K562 (cell line): ENCODE data around the gene CCNK. TPM values are rescaled to one million over a fixed set of nuclear protein-coding genes. Genes with fewer than 3 reads are reported as not detected.

Source experiments
- CBX1 ChIP-seq: sonication (generic); IDR thresholded peaks from 2 replicates; pipeline ENCODE4 v1.6.1; 2016; ENCODE audit warnings: antibody characterized with exemption, low read depth, mild to moderate bottlenecking
- HNRNPH1 ChIP-seq: fragments of 200-400 bp; formaldehyde crosslinking; optimal IDR thresholded peaks from 2 replicates; pipeline ENCODE3; 2017; ENCODE audit warnings: low read depth, mild to moderate bottlenecking, low read length, moderate library complexity
- KLF1 ChIP-seq: fragments of 450-650 bp; IDR thresholded peaks from 2 replicates; pipeline ENCODE4 v1.6.1; 2016; ENCODE audit warnings: missing genetic modification characterization, missing compliant biosample characterization
- PURB ChIP-seq: sonication (generic); formaldehyde crosslinking; IDR thresholded peaks from 2 replicates; pipeline ENCODE4 v1.9.0; 2021; ENCODE audit warnings: low read depth, mild to moderate bottlenecking, missing genetic modification reagents
- RBFOX2 ChIP-seq: fragments of 200-400 bp; formaldehyde crosslinking; IDR thresholded peaks from 2 replicates; pipeline ENCODE4 v1.6.1; 2017; ENCODE audit warnings: low read depth, mild to moderate bottlenecking, low read length, moderate library complexity
- polyA plus RNA-seq, 8 experiments: library from polyadenylated mRNA; depleted of rRNA in 4 of 8; stranded (reverse) in 5 of 8; unstranded in 3 of 8; fragments of >200 nt; fragmentation: Nextera tagmentation in 2 of 8; fragmentation: Illumina TruSeq in 1 of 8; extraction: Ambion mirVana in 2 of 8; extraction: Trizol in 1 of 8; gene quantifications; 2 replicates each; pipeline versions ENCODE4 v1.2.1 to v1.2.3, GENCODE V29; 2011 to 2014; ENCODE audit warnings: inconsistent platforms in 1 of 8, missing spikeins in 1 of 8
- total RNA-seq, 7 experiments: library from RNA; depleted of rRNA in 6 of 7; stranded (reverse); fragments of >200 nt in 6 of 7; fragmentation: Illumina TruSeq in 2 of 7; extraction: Trizol in 2 of 7; gene quantifications; 2 replicates each; pipeline versions ENCODE4 v1.2.1 to v1.2.3, GENCODE V29; 2011 to 2021; ENCODE audit warnings: low replicate concordance in 1 of 7
- TF ChIP-seq, protein P1 (sequence below): fragments of 450-650 bp; formaldehyde crosslinking; IDR thresholded peaks from 2 replicates; pipeline ENCODE4 v1.4.0; 2022; ENCODE audit warnings: mild to moderate bottlenecking, moderate library complexity
- TF ChIP-seq, protein P2 (sequence below): fragments of 250-450 bp; sonication (Bioruptor Pico); IDR thresholded peaks from 2 replicates; pipeline ENCODE4 v1.5.0; 2021; ENCODE audit warnings: mild to moderate bottlenecking, borderline replicate concordance

The CCNK gene
- total and polyA plus RNA-seq, 9 of the 15 experiments (the other 6 are each of a cell fraction or from before 2014, with no cell fraction given) = 5.8 to 84.2 (median 16.4) TPM

DNA sequence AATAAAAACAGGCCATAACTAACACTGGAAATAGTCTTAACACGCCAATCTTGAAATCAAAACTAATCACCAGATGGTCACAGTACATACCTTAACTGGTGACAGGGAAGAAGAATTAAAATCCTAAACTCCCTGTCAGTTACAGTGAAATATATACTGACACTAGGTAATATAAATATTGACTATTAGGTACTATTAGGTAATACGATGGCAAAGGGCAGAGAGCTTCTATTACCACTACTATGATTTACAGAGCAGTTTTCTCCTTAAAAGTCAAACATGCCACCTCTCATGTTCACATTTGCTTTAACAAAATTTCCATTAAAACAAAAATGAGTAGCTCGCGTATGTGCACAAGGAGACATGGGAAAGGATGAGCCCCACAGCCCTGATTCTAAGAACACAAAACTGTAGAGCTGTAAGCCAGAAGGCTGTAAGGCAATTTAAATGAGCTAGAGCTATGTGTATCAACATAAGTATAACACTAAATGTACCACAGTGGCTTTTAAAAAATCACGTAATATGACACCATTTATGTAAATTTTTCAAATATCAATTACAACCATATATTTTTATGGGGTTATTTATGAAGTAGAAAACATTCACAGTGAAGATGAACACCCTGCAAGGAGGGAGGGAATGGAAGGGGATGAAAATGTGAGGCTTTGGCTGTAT is 19.7 kb upstream of the CCNK start (continued):
- TF ChIP-seq, protein P1, sequence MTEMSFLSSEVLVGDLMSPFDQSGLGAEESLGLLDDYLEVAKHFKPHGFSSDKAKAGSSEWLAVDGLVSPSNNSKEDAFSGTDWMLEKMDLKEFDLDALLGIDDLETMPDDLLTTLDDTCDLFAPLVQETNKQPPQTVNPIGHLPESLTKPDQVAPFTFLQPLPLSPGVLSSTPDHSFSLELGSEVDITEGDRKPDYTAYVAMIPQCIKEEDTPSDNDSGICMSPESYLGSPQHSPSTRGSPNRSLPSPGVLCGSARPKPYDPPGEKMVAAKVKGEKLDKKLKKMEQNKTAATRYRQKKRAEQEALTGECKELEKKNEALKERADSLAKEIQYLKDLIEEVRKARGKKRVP (CRISPR knock-in tag) = no peak
- TF ChIP-seq CBX1 = no peak
- no peak for TF ChIP-seq HNRNPH1
- TF ChIP-seq KLF1 (tag) = no peak
- no peak for TF ChIP-seq PURB (CRISPR knock-in tag)
- TF ChIP-seq RBFOX2 = no peak
- TF ChIP-seq, protein P2, sequence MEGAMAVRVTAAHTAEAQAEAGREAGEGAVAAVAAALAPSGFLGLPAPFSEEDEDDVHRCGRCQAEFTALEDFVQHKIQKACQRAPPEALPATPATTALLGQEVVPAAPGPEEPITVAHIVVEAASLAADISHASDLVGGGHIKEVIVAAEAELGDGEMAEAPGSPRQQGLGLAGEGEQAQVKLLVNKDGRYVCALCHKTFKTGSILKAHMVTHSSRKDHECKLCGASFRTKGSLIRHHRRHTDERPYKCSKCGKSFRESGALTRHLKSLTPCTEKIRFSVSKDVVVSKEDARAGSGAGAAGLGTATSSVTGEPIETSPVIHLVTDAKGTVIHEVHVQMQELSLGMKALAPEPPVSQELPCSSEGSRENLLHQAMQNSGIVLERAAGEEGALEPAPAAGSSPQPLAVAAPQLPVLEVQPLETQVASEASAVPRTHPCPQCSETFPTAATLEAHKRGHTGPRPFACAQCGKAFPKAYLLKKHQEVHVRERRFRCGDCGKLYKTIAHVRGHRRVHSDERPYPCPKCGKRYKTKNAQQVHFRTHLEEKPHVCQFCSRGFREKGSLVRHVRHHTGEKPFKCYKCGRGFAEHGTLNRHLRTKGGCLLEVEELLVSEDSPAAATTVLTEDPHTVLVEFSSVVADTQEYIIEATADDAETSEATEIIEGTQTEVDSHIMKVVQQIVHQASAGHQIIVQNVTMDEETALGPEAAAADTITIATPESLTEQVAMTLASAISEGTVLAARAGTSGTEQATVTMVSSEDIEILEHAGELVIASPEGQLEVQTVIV (CRISPR knock-in tag) = no peak
